Ishikawa (cell line): ENCODE measurements around the gene CDV3.

Experiments
- CEBPB ChIP-seq: IDR thresholded peaks from 2 replicates; pipeline ENCODE4 v1.6.1; 2012
- CREB1 ChIP-seq: IDR thresholded peaks from 2 replicates; pipeline ENCODE4 v1.6.1; 2012; ENCODE audit warnings: low read depth
- EGR1 ChIP-seq: IDR thresholded peaks from 2 replicates; pipeline ENCODE4 v1.6.1; 2012
- EP300 ChIP-seq: IDR thresholded peaks from 2 replicates; pipeline ENCODE4 v1.6.1; 2012; ENCODE audit warnings: borderline replicate concordance
- FOXM1 ChIP-seq: IDR thresholded peaks from 2 replicates; pipeline ENCODE4 v1.6.1; 2012; ENCODE audit warnings: low read depth, borderline replicate concordance
- NFIC ChIP-seq: IDR thresholded peaks from 2 replicates; pipeline ENCODE4 v1.6.1; 2012
- RAD21 ChIP-seq: IDR thresholded peaks from 2 replicates; pipeline ENCODE4 v1.6.1; 2012; ENCODE audit warnings: low read depth
- REST ChIP-seq: IDR thresholded peaks from 2 replicates; pipeline ENCODE4 v1.6.1; 2012; ENCODE audit warnings: low read depth, mild to moderate bottlenecking
- TAF1 ChIP-seq: IDR thresholded peaks from 2 replicates; pipeline ENCODE4 v1.6.1; 2012; ENCODE audit warnings: low read depth, mild to moderate bottlenecking
- TCF12 ChIP-seq: IDR thresholded peaks from 2 replicates; pipeline ENCODE4 v1.6.1; 2012; ENCODE audit warnings: low read depth
- TEAD4 ChIP-seq: IDR thresholded peaks from 2 replicates; pipeline ENCODE4 v1.6.1; 2012
- USF1 ChIP-seq: IDR thresholded peaks from 2 replicates; pipeline ENCODE4 v1.6.1; 2012
- YY1 ChIP-seq: IDR thresholded peaks from 2 replicates; pipeline ENCODE4 v1.6.1; 2012; ENCODE audit warnings: low read depth
- ZBTB7A ChIP-seq: IDR thresholded peaks from 2 replicates; pipeline ENCODE4 v1.6.1; 2012; ENCODE audit warnings: low read depth
- TF ChIP-seq, protein P1 (sequence below): IDR thresholded peaks from 2 replicates; pipeline ENCODE4 v1.6.1; 2012

The CDV3 gene

DNA sequence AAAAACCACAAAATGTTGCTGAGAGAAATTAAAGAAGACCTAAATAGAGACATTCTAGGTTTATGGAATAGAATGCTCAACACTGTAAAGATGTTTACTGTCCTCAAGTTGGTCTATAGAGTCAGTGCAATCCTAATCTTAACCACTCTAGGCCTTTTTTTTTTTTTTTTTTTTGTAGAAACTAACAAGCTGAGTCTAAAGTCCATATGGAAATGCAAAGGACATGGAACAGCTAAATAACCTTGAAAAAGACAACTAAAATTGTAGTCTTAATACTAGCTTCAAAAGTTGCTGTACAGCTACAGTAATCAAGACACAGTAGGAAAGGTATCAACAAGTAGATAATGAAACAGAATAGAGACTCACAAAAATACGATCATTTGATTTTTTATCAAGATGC lies 32.9 kb downstream of the CDV3 start:
- no peak for TF ChIP-seq USF1
- TF ChIP-seq NFIC, result no peak

GRCh38 chr3:133606902-133607301 lies 33.4 kb downstream of the CDV3 start:
- TF ChIP-seq REST (no peak), EP300 (no peak), TCF12 (no peak), ZBTB7A (no peak), CEBPB (no peak), TAF1 (no peak), FOXM1 (no peak), EGR1 (no peak)

GRCh38 chr3:133607816-133608215 lies 34.3 kb downstream of the CDV3 start:
- TF ChIP-seq RAD21, result no peak

DNA sequence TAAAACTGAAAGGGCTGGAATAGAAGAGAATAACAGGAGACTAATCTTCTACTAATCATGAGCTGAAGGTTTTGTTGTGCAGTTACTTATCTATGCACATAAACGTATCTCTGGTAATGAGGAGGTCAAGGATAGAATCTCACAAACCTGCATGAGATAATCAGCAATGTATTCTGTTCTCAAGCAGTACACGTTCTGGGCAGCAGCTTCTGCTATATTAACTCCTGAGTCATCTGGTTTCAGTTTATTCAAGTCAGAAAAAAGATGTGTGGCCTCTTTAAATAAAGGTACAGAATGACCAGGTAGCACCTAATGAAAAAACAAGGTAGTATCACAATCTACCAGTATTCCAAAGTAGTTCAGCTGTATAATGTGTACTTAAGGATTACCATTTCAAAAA lies 34.9 kb downstream of the CDV3 start:
- TF ChIP-seq CREB1 (no peak), TEAD4 (no peak), CEBPB (no peak), TCF12 (no peak), USF1 (no peak)

DNA sequence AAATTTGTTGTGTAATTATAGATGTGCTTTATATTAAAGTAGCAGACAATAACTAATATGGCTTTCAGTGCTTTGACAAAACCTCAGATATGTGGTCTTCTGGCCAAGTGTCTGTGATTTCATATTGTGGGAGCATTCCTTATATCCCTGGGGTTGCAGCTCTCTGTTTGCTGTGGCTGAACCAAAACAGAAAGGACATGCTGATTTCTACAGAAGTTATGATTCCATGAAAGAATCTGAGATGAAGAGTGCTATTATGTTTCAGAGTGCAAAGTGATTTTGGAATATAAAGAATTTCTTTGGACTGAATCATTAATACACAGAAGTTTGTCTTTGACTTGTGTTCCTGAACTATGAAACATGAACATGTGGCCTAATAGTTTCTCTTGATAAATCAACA lies 36.5 kb downstream of the CDV3 start:
- TF ChIP-seq TCF12 (no peak), ZBTB7A (no peak), TAF1 (no peak), YY1 (no peak)
- TF ChIP-seq, protein P1, sequence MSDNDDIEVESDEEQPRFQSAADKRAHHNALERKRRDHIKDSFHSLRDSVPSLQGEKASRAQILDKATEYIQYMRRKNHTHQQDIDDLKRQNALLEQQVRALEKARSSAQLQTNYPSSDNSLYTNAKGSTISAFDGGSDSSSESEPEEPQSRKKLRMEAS, result no peak

DNA sequence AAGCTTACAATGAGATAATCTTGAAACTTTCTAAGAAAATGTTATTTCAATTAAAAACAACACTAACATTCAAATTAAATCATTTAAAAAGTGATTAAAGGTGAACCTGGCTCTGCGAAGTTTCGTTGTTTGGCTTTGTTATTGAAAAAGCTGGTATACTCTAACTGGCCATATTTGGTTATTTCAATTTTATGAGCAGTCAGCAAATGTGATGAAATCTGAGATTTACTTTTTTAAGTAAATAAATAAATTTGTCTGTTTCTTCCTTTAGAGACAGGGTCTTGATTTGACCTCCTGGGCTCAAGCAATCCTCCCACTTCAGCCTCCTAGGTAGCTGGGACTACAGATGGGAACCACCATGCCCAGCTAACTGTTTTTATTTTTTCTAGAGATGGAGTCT lies 38.0 kb downstream of the CDV3 start:
- TF ChIP-seq EP300 (no peak), CEBPB (no peak), RAD21 (no peak), TCF12 (no peak), ZBTB7A (no peak), YY1 (no peak), EGR1 (no peak), CREB1 (no peak), FOXM1 (no peak), USF1 (no peak), REST (no peak), TAF1 (no peak), TEAD4 (no peak), NFIC (no peak)
- TF ChIP-seq, protein P1, result no peak

GRCh38 chr3:133620066-133620784 lies 46.7 kb downstream of the CDV3 start:
- TF ChIP-seq EP300 (no peak), FOXM1 (no peak), TEAD4 (no peak), USF1 (no peak), YY1 (no peak)
